ENCODE results near the gene JAKMIP1. TPM values are rescaled to one million over a fixed set of nuclear protein-coding genes. Genes with fewer than 3 reads are reported as not detected.

Gene JAKMIP1
- total RNA-seq, 1 donor from 2014 or later = not detected

GRCh38 chr4:6044805-6045204, 155.5 kb downstream of the JAKMIP1 start:
- DNase-seq (ENCODE audit: low read depth) = no peak

- no peak for DNase-seq (ENCODE audit: low read depth)
These were observed 156.1 kb downstream of the JAKMIP1 start for GRCh38 chr4:6044276-6044675.

- no peak for DNase-seq (ENCODE audit: low read depth)
These were observed 156.5 kb downstream of the JAKMIP1 start for GRCh38 chr4:6043843-6044242.

- DNase-seq (ENCODE audit: low read depth) = no peak
These were observed 157.2 kb downstream of the JAKMIP1 start for GRCh38 chr4:6043188-6043587.

- no peak for DNase-seq (ENCODE audit: low read depth)
These were observed 157.9 kb downstream of the JAKMIP1 start for GRCh38 chr4:6042293-6043063.

- no peak for DNase-seq (ENCODE audit: low read depth)
These were observed 158.5 kb downstream of the JAKMIP1 start for GRCh38 chr4:6041800-6042199.

GRCh38 chr4:6038711-6039110, 161.6 kb downstream of the JAKMIP1 start:
- no peak for DNase-seq (ENCODE audit: low read depth)

GRCh38 chr4:6035786-6036185, 164.6 kb downstream of the JAKMIP1 start:
- no peak for DNase-seq (ENCODE audit: low read depth)

GRCh38 chr4:6033381-6033780, 167.0 kb downstream of the JAKMIP1 start:
- DNase-seq (ENCODE audit: low read depth) = no peak

- DNase-seq (ENCODE audit: low read depth) = peak; percentile 33
These were observed 167.8 kb downstream of the JAKMIP1 start for GRCh38 chr4:6032249-6033244.

GRCh38 chr4:6031846-6032245, 168.5 kb downstream of the JAKMIP1 start:
- peak; percentile 36 for DNase-seq (ENCODE audit: low read depth)

GRCh38 chr4:6030679-6031078, 169.7 kb downstream of the JAKMIP1 start:
- no peak for DNase-seq (ENCODE audit: low read depth)

- DNase-seq (ENCODE audit: low read depth) = no peak
These were observed 171.1 kb downstream of the JAKMIP1 start for GRCh38 chr4:6029254-6029653.

GRCh38 chr4:6028168-6028567, 172.2 kb downstream of the JAKMIP1 start:
- DNase-seq (ENCODE audit: low read depth) = no peak

- no peak for DNase-seq (ENCODE audit: low read depth)
These were observed 173.0 kb downstream of the JAKMIP1 start for GRCh38 chr4:6027392-6027791.

GRCh38 chr4:6024313-6024960, 175.9 kb downstream of the JAKMIP1 start:
- no peak for DNase-seq (ENCODE audit: low read depth)

- DNase-seq (ENCODE audit: low read depth) = peak; percentile 9
These were observed 176.6 kb downstream of the JAKMIP1 start for GRCh38 chr4:6023731-6024130.

- no peak for DNase-seq (ENCODE audit: low read depth)
These were observed 177.6 kb downstream of the JAKMIP1 start for GRCh38 chr4:6022607-6023288.

GRCh38 chr4:6021831-6022606, 178.3 kb downstream of the JAKMIP1 start:
- DNase-seq (ENCODE audit: low read depth) = no peak

GRCh38 chr4:6020613-6021012, 179.7 kb downstream of the JAKMIP1 start:
- DNase-seq (ENCODE audit: low read depth) = no peak

All from myocyte (in vitro differentiated cells).